ENCODE results near the gene DNAJC3. TPM values are rescaled to one million over a fixed set of nuclear protein-coding genes. Genes with fewer than 3 reads are reported as not detected.
"Not testable (repeated sequence)": the region's sequence is repeated elsewhere in the genome, so short reads cannot be mapped to it uniquely, and the experiment has no call there.

Gene DNAJC3
- total RNA-seq, 1 donor from 2014 or later, result 21.4 TPM

DNA sequence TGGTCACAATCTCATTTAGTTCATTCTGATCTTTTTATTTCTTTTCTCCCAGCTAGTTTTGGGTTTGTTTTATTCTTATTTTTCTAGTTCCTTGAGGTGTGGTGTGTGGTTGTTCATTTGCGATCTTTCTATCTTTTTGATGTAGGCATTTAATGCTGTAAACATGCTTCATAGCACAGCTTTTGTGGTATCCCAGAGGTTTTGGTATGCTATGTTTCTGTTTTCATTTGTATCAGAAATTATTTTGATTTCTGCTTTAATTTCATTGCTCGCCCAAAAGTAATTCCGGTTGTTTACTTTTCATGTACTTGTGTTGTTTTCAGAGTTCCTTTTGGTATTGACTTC is 12.6 kb downstream of the DNAJC3 start:
- DNase-seq (ENCODE audit: low read depth), result no peak
- TF ChIP-seq, protein P1, sequence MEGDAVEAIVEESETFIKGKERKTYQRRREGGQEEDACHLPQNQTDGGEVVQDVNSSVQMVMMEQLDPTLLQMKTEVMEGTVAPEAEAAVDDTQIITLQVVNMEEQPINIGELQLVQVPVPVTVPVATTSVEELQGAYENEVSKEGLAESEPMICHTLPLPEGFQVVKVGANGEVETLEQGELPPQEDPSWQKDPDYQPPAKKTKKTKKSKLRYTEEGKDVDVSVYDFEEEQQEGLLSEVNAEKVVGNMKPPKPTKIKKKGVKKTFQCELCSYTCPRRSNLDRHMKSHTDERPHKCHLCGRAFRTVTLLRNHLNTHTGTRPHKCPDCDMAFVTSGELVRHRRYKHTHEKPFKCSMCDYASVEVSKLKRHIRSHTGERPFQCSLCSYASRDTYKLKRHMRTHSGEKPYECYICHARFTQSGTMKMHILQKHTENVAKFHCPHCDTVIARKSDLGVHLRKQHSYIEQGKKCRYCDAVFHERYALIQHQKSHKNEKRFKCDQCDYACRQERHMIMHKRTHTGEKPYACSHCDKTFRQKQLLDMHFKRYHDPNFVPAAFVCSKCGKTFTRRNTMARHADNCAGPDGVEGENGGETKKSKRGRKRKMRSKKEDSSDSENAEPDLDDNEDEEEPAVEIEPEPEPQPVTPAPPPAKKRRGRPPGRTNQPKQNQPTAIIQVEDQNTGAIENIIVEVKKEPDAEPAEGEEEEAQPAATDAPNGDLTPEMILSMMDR (conservative IDR thresholded peaks at IDR 0.05; ENCODE audit: low read depth, low read length), result no peak
- H3K4me3 ChIP-seq (ENCODE audit: low read depth, low read length), result no peak overlapping the region

DNA sequence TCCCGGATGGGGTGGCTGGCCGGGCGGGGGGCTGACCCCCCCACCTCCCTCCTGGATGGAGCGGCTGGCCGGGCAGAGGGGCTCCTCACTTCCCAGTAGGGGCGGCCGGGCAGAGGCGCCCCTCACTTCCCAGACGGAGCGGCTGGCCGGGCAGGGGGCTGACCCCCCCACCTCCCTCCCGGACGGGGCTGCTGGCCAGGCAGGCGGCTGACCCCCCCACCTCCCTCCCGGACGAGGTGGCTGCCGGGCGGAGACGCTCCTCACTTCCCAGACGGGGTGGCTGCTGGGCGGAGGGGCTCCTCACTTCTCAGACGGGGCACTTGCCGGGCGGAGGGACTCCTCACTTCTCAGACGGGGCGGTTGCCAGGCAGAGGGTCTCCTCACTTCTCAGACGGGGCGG is 14.0 kb downstream of the DNAJC3 start:
- H3K4me3 ChIP-seq (ENCODE audit: low read depth, low read length); DNase-seq (ENCODE audit: low read depth): not testable (repeated sequence)

DNA sequence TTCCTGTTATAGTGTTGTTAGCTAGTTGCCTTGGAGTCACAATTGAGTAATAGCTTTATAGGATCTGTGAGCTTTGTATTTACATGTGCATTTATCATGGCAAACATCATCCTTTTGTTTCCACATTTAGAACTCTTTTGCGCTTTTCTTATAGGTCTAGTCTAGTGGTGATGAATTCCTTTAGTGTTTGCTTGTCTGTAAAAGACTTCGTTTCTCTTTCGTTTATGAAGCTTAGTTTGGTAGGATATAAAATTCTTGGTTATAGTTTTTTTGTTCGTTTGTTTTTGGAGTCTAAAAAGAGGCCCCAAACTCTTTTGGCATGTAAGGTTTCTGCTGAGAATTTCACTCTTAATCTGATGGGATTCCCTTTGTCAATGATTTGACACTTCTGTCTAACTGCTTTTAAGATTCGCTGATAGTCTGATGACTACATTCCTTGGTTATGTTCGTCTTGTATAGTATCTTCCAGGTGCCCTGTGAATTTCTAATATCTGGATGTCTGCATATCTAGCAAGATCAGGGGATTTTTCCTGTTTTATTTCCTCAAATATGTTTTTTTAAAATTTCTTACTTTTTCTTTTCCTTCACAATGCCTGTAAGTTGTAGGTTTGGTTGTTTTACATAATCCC is 20.2 kb downstream of the DNAJC3 start:
- DNase-seq (ENCODE audit: low read depth), result no peak
- no peak overlapping the region for H3K4me3 ChIP-seq (ENCODE audit: low read depth, low read length)
- TF ChIP-seq, protein P1 (conservative IDR thresholded peaks at IDR 0.05; ENCODE audit: low read depth, low read length), result no peak

DNA sequence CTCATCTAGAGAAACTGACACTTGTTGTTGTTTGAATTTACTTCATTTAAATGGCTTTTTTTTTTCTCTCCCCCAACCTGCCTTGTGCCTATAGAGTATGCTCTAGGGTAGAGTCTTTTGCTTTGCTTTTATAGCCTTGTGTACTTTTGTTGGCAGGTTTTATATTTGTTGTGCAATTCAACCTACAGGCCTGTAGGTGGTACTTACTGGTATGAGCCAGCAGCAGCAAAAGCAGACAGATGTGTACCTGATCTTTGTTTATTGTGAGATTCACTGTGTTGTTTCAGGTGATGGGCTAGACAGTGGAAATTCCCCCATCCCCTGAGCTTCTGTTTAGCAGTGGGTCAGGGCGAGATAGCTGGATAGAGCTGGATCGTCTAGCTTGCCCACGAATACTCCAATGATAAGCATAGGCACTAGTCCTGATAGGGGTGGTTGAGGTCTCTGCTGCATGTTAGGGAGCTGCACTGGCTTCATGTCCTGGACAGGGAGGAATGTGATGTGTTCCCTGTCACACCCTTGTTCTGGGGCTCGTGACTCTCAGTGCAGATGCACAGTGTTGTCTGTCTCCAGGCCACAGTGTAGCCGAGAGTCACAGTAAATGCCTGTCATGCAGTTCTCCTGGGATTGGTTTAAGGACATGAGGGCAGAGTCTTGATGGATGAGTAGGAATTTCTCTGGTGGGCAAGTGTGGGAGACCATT is 21.3 kb downstream of the DNAJC3 start:
- no peak for DNase-seq (ENCODE audit: low read depth)
- TF ChIP-seq, protein P1 (conservative IDR thresholded peaks at IDR 0.05; ENCODE audit: low read depth, low read length), result peak; percentile 52
- no peak overlapping the region for H3K4me3 ChIP-seq (ENCODE audit: low read depth, low read length)

DNA sequence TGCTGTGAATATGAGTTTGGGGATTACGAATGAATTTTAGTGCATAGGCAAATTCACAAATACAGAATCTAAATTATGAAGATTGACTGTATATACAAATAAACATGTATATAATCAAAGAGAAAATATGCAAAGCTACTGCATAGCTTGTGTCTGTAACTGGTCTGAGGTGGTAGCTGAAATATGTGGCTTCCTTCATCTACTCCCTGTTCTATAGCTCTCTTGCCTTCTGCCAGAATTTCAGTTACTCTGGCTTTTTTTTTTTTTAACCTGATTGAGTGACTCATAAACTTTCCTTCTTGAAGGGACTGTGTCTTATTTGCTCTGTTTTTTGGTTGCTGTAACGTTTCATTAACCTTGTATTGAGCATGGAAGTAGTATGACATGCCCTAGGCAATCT is 26.6 kb downstream of the DNAJC3 start:
- no peak for DNase-seq (ENCODE audit: low read depth)
- H3K4me3 ChIP-seq (ENCODE audit: low read depth, low read length), result no peak overlapping the region
- TF ChIP-seq, protein P1 (conservative IDR thresholded peaks at IDR 0.05; ENCODE audit: low read depth, low read length), result no peak

DNA sequence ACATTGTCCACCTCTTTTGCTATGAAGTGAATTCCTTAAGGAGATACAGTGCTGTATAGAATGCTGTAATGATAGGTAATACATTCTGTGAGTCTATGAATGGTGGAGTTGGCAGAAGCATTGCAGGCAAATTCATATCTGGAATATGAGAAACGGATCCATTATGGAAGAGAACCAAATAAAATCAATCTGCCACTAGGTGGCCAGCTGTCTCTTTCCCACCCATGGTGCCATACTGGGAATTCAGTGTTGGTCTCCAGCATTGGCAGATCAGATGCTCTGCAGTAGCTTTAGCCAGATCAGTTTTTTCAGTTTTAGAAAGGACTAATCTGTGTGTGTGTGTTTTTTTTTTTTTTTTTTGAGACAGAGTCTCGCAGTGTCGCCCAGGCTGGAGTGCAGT is 27.6 kb downstream of the DNAJC3 start:
- no peak overlapping the region for H3K4me3 ChIP-seq (ENCODE audit: low read depth, low read length)
- TF ChIP-seq, protein P1 (conservative IDR thresholded peaks at IDR 0.05; ENCODE audit: low read depth, low read length), result peak; percentile 50
- DNase-seq (ENCODE audit: low read depth), result no peak

DNA sequence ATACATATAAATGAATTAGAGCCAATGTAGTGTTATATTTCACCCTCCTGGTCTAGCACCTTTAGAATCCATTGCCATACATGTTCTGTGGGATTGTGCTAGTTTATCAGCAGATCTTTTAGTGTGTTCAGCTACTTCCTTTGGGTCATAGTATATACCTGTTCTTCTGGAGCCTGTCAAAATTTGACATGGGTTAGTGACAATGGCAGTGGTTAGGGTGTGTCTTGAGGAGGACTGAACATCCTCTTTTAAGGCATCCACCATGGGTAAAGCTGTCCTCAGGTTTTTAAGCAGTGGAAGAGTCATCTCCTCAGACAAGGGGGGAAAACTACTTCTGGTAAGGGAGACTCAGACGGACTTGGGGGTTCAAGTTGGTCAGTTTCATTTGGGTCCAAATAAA is 29.4 kb downstream of the DNAJC3 start:
- TF ChIP-seq, protein P1 (conservative IDR thresholded peaks at IDR 0.05; ENCODE audit: low read depth, low read length), result no peak
- no peak for DNase-seq (ENCODE audit: low read depth)
- H3K4me3 ChIP-seq (ENCODE audit: low read depth, low read length), result no peak overlapping the region

All from epithelial cell of proximal tubule (primary cell).